Vagina (tissue), 2 donors: ENCODE data around the gene KDM3A. TPM values are rescaled to one million over a fixed set of nuclear protein-coding genes. Genes with fewer than 3 reads are reported as not detected.

Experiments used
- DNase-seq, 2 donors: peaks; one replicate each; pipeline ENCODE4 v3.0.0-alpha.2; 2017; ENCODE audit errors: extremely low spot score in 2 of 2
- H3K27ac ChIP-seq: fragments of 200-600 bp; sonication (generic); one replicate; pipeline ENCODE4 v1.5.1; 2019
- H3K27me3 ChIP-seq: fragments of 200-600 bp; sonication (generic); one replicate; pipeline ENCODE4 v1.5.1; 2019
- H3K36me3 ChIP-seq, 2 donors: fragments of 200-600 bp; sonication (generic); one replicate each; pipeline ENCODE4 v1.5.1; 2017 to 2019
- H3K4me1 ChIP-seq: fragments of 200-600 bp; sonication (generic); one replicate; pipeline ENCODE4 v1.5.1; 2019
- H3K4me3 ChIP-seq, 2 donors: fragments of 200-600 bp; sonication (generic); 1 replicate in 1 of 2; 2 replicates in 1 of 2; pipeline ENCODE4 v1.5.1; 2016 to 2019
- H3K9me3 ChIP-seq: fragments of 200-600 bp; sonication (generic); one replicate; pipeline ENCODE4 v1.5.1; 2019
- POLR2A ChIP-seq, 2 donors: fragments of 450-650 bp; IDR thresholded peaks; one replicate each; pipeline ENCODE4 v1.6.1; 2017; ENCODE audit warnings: antibody characterized with exemption in 2 of 2, mild to moderate bottlenecking in 2 of 2, moderate library complexity in 2 of 2
- POLR2AphosphoS5 ChIP-seq, 2 donors: sonication (generic); formaldehyde crosslinking; IDR thresholded peaks; one replicate each; pipeline ENCODE4 v1.9.0; 2017; ENCODE audit warnings: antibody characterized with exemption in 2 of 2, mild to moderate bottlenecking in 2 of 2, low read depth in 1 of 2; ENCODE audit not compliant: insufficient read depth in 1 of 2
- intact Hi-C: fragments of 100-400 bp; cut with DNase I; formaldehyde crosslinking; loops from one replicate; pipeline ENCODE4 v1.15.1; 2023
- total RNA-seq: library from RNA; depleted of rRNA; stranded (reverse); fragments of >200 nt; gene quantifications from one replicate; pipeline ENCODE4 v1.2.3, GENCODE V29; 2016
- TF ChIP-seq, protein P1 (sequence below), 3 experiments: fragments of 450-650 bp in 2 of 3; fragments of 200-600 bp in 1 of 3; sonication (generic) in 1 of 3; IDR thresholded peaks; one replicate each; pipeline ENCODE4 v1.5.1; 2017 to 2019; ENCODE audit warnings: antibody characterized with exemption in 3 of 3, mild to moderate bottlenecking in 2 of 3, moderate library complexity in 2 of 3

KDM3A gene
- total RNA-seq, 1 donor from 2014 or later = 38.3 TPM

- intact Hi-C loops = no loop called here
- Histone ChIP-seq H3K36me3 (peaks cover 0 to 57% of the 10 kb centered on the region in 2 donors), H3K9me3 (no peaks in the 10 kb centered on the region), H3K4me1 (peaks cover 20% of the 10 kb centered on the region), H3K4me3 (no peak overlapping the region), H3K27ac (no peak overlapping the region), H3K27me3 (no peaks in the 10 kb centered on the region)
- TF ChIP-seq POLR2A (IDR thresholded peaks at IDR 0.05) (no peak), POLR2AphosphoS5 (IDR thresholded peaks at IDR 0.05; ENCODE audit: insufficient read depth in 1 of 2, low read depth in 1 of 2) (no peak)
- TF ChIP-seq, protein P1, sequence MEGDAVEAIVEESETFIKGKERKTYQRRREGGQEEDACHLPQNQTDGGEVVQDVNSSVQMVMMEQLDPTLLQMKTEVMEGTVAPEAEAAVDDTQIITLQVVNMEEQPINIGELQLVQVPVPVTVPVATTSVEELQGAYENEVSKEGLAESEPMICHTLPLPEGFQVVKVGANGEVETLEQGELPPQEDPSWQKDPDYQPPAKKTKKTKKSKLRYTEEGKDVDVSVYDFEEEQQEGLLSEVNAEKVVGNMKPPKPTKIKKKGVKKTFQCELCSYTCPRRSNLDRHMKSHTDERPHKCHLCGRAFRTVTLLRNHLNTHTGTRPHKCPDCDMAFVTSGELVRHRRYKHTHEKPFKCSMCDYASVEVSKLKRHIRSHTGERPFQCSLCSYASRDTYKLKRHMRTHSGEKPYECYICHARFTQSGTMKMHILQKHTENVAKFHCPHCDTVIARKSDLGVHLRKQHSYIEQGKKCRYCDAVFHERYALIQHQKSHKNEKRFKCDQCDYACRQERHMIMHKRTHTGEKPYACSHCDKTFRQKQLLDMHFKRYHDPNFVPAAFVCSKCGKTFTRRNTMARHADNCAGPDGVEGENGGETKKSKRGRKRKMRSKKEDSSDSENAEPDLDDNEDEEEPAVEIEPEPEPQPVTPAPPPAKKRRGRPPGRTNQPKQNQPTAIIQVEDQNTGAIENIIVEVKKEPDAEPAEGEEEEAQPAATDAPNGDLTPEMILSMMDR (IDR thresholded peaks at IDR 0.05) = no peak
- no peak for DNase-seq
These were observed 66.4 kb downstream of the KDM3A start for GRCh38 chr2:86507600-86507999.

- no peaks in the 10 kb centered on the region for H3K9me3 ChIP-seq
- no peak for DNase-seq
- H3K27ac ChIP-seq = no peak overlapping the region
- H3K36me3 ChIP-seq = peaks cover 0 to 39% of the 10 kb centered on the region in 2 donors
- intact Hi-C loops = no loop called here
- no peaks in the 10 kb centered on the region for H3K27me3 ChIP-seq
- TF ChIP-seq POLR2AphosphoS5 (IDR thresholded peaks at IDR 0.05; ENCODE audit: insufficient read depth in 1 of 2, low read depth in 1 of 2) (no peak), POLR2A (IDR thresholded peaks at IDR 0.05) (no peak)
- TF ChIP-seq, protein P1 (IDR thresholded peaks at IDR 0.05) = no peak
- no peak overlapping the region for H3K4me3 ChIP-seq
- H3K4me1 ChIP-seq = peaks cover 24% of the 10 kb centered on the region
These were observed 69.3 kb downstream of the KDM3A start for GRCh38 chr2:86510436-86510933.

DNA sequence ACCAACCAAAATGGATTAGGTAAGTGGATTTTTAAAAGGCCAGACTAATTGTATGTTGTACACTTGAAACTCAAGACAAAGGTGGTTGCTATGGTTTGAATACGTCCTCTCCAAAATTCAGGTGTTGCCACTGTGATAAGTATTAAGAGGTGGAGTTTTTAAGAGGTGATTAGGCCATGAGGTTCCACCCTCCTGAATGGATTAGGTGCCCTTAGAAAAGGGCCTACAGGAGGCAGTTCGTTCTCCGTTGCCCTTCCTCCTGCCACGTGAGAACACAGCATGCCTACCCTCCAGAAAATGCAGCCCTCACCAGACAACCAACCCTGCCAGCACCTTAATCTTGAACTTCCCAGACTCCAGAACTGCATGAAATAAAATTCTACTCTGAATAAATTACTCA is 70.9 kb downstream of the KDM3A start:
- intact Hi-C loops = no loop called here
- no peaks in the 10 kb centered on the region for H3K27me3 ChIP-seq
- H3K9me3 ChIP-seq = no peaks in the 10 kb centered on the region
- H3K36me3 ChIP-seq = peaks cover 0 to 31% of the 10 kb centered on the region in 2 donors
- no peak for DNase-seq
- peaks cover 24% of the 10 kb centered on the region for H3K4me1 ChIP-seq
- TF ChIP-seq, protein P1 (IDR thresholded peaks at IDR 0.05) = no peak
- no peak for TF ChIP-seq POLR2A (IDR thresholded peaks at IDR 0.05)
- no peak for TF ChIP-seq POLR2AphosphoS5 (IDR thresholded peaks at IDR 0.05; ENCODE audit: insufficient read depth in 1 of 2, low read depth in 1 of 2)
- no peak overlapping the region for H3K27ac ChIP-seq
- H3K4me3 ChIP-seq = no peak overlapping the region

DNA sequence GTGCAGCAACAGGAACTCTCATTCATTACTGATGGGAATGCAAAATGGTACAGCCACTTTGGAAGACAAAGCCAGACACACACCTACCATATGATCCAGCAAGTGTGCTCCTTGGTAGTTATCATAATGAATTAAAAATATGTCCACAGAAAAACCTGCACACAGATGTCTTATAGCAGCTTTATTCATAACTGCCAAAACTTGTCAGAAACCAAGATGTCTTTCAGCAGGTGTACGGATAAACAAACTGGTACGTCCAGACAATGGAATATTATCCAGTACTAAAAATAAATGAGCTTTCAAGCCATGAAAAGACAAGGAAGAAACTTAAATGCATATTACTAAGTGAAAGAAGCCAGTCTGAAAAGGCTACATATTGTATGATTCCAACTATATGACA is 71.7 kb downstream of the KDM3A start:
- no peaks in the 10 kb centered on the region for H3K9me3 ChIP-seq
- H3K27me3 ChIP-seq = no peaks in the 10 kb centered on the region
- peaks cover 0 to 24% of the 10 kb centered on the region in 2 donors for H3K36me3 ChIP-seq
- no peak overlapping the region for H3K27ac ChIP-seq
- peaks cover 24% of the 10 kb centered on the region for H3K4me1 ChIP-seq
- TF ChIP-seq POLR2AphosphoS5 (IDR thresholded peaks at IDR 0.05; ENCODE audit: insufficient read depth in 1 of 2, low read depth in 1 of 2) (no peak), POLR2A (IDR thresholded peaks at IDR 0.05) (no peak)
- TF ChIP-seq, protein P1 (IDR thresholded peaks at IDR 0.05) = no peak
- no peak overlapping the region for H3K4me3 ChIP-seq
- intact Hi-C loops = no loop called here
- no peak for DNase-seq

DNA sequence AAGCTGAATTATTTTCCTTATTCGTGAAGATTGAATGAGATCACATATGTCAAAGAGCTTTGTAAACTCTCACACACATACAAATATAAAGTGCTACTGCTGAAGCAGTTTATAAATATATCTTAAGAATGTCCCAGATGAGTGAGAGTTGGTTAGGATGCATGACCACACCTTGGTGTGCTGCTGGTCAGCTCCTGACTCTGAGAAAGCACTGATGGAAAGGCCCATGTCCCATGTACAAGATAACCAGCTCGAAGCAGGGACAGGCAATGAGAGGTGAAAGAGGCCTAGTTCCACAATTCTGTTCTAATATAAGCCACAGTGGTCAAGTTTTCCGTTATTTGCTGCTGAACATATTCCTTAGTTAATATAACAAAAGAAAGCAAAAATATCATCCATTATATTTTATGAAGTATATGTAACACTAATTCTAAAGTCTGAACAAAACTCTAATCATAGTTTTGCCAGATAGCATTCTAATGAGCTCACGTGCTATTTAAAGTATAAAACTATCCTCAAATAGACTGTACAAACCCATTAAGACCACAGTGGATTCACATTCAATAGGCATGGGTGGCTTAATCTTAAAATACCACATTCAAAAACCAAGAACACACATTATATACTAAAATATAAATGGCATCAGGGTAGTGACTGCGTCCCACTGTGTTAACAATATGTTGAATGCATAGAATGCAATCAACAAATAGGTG is 72.9 kb downstream of the KDM3A start:
- no peak overlapping the region for H3K4me3 ChIP-seq
- no peaks in the 10 kb centered on the region for H3K27me3 ChIP-seq
- intact Hi-C loops = no loop called here
- H3K36me3 ChIP-seq = peaks cover 0 to 13% of the 10 kb centered on the region in 2 donors
- peaks cover 24% of the 10 kb centered on the region for H3K4me1 ChIP-seq
- DNase-seq = no peak
- H3K27ac ChIP-seq = no peak overlapping the region
- no peaks in the 10 kb centered on the region for H3K9me3 ChIP-seq
- TF ChIP-seq, protein P1 (IDR thresholded peaks at IDR 0.05) = no peak
- no peak for TF ChIP-seq POLR2AphosphoS5 (IDR thresholded peaks at IDR 0.05; ENCODE audit: insufficient read depth in 1 of 2, low read depth in 1 of 2)
